Peyer's patch (tissue), 4 donors: ENCODE data around the gene ABL1.

Source experiments
- POLR2A ChIP-seq, 2 donors: fragments of 450-650 bp; IDR thresholded peaks; one replicate each; pipeline ENCODE4 v1.5.1; 2017; ENCODE audit warnings: antibody characterized with exemption in 2 of 2, mild to moderate bottlenecking in 2 of 2, moderate library complexity in 2 of 2
- TF ChIP-seq, protein P1 (sequence below), 6 experiments: fragments of 450-650 bp in 4 of 6; fragments of 200-600 bp in 2 of 6; sonication (generic) in 1 of 6; IDR thresholded peaks; one replicate each; pipeline ENCODE4 v1.5.1; 2017 to 2019; ENCODE audit warnings: antibody characterized with exemption in 6 of 6, mild to moderate bottlenecking in 3 of 6, moderate library complexity in 1 of 6

DNA sequence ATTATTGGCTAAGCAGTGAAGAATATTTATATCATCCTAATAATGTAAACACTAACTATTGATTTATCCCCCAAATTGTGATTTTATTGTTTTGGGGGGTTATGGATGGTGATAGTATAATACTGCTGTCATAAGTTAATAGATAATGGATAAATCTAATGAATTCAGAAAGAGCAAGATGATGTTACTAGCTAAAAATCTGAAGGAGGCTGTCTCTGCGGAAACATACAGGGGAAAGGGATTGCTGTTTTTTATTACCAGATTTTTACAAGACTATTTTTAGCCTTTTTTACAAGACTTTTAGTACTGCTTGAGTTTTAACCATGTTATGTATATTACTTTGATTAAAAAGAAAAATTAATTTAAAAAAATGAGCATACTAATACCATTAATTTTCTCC, 5.3 kb upstream of the ABL1 start:
- TF ChIP-seq, protein P1, sequence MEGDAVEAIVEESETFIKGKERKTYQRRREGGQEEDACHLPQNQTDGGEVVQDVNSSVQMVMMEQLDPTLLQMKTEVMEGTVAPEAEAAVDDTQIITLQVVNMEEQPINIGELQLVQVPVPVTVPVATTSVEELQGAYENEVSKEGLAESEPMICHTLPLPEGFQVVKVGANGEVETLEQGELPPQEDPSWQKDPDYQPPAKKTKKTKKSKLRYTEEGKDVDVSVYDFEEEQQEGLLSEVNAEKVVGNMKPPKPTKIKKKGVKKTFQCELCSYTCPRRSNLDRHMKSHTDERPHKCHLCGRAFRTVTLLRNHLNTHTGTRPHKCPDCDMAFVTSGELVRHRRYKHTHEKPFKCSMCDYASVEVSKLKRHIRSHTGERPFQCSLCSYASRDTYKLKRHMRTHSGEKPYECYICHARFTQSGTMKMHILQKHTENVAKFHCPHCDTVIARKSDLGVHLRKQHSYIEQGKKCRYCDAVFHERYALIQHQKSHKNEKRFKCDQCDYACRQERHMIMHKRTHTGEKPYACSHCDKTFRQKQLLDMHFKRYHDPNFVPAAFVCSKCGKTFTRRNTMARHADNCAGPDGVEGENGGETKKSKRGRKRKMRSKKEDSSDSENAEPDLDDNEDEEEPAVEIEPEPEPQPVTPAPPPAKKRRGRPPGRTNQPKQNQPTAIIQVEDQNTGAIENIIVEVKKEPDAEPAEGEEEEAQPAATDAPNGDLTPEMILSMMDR (IDR thresholded peaks at IDR 0.05), result no peak
- no peak for TF ChIP-seq POLR2A (IDR thresholded peaks at IDR 0.05)
